Measurements from ENCODE around the gene SHC3.

The SHC3 gene

DNA sequence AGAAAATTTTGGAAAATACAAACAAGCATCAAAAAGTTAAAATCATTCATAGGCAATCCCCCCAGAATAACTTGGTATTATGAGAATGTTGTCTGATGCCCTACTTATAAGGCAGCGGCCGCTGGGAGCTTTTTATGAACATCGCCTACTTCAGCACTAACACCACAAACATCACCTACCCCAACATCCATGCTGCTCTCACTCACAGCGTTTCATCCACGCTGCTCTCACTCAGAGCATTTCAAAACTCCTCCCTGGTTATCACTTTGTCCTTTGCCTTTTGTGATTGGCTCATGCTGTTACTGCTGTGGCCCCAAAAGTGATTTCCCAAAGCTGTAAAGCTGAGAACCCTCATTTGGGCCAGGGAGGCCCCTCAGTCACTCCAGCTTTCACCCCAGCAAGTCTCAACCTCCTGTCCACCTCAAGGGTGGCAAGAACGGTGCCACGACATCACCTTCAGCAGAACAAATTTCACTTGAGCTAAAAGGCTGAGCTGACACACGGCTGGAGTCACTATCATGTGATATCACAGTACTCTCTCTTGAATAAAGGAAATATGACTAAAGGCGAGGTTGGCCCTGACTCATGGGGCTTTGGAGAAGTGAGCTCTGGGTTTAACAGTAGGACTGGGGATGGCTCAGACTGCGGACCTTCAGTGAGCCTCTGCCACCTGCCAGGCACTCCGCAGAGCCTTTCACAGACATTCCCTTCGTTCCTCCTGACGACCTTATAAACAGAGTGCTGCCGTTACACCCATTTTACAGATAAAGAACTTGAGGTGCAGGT is 25.2 kb downstream of the SHC3 start:
- no peak for DNase-seq

DNA sequence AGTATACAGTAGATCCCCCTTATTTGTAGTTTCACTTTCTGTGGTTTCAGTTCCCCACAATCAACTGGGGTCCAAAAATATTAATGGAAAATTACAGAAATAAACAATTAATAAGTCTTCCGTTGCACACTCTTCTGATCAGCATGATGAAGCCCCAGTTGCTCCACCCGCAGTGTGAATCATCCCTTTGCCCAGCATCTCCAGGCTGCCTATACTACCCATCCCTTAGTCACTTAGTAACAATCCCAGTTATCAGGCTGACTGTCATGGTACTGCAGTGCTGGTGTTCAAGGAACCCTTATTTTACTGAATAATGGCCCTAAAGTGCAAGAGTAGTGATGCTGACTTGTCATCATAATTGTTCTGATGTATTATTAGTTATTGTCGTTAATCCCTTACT is 28.9 kb downstream of the SHC3 start:
- no peak for DNase-seq

DNA sequence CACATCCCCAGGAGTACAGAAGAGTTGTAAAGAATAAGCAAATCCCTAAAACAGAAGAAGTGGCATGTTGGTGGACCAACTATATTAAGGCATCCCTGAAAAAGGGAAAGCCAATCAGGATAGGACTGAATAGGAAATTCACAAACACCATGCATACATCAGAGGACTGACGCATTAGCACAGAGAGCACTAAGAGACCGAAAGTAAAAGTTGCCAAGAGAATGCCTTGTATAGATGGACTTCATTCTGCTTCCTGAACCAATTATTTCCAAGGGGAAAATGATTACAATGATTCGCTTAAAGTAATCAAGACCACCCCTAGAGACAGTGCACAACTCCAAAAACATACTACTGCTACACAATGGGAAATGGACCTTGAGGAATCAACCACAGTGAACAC is 33.5 kb downstream of the SHC3 start:
- no peak for DNase-seq

DNA sequence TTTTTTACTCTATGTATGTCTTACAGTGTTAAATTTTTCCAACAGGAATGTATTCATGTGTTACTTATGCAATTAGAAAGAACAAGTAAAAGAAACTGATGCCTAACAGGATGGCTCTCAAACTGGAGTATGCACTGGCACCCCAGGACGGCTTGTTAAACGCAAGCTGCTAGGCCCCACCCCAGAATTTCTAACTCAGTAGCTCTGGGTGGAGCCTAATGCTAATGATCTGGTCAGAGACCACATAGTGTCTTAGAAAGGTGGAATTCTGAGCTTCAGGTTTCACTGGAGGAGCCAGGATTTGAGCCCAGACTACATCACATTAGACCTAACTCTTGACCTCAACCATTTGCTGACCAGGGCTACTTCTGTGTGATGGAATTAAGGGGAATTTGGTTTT is 34.4 kb downstream of the SHC3 start:
- no peak for DNase-seq

DNA sequence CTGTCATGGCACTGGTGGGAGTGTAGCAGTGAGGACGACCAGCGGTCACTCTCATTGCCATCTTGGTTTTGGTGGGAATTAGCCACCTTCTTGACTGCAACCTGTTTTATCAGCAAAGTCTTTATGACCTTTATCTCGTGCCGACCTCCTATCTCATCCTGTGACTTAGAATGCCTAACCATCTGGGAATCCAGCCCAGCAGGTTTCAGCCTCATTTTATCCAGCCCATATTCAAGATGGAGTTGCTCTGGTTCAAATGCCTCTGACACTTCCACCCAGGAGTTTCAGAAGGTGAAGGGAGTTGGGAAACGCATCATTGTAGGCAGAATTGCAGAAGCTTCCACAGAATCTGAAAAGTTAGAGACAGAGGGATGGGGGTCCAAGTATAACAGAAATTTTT is 35.4 kb downstream of the SHC3 start:
- no peak for DNase-seq

DNA sequence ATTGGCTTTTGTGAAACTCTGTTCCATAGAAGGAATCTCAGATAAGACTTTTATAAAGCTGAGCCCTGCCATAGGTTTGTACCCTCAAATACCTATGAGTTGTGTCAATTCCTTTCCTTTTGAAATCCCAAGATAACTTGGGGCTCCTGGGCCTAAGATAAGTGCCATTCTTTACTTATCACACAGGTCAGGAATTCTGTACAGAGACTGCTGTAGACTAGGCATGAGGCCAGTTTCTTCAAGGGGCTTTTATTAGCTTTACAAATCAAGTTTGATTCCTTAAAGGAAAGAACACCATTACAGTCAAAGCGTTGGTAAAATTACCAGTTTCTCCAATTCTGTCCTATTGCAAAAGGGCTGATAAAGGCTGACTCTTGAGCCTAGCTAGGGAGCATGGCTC is 39.2 kb downstream of the SHC3 start:
- no peak for DNase-seq

DNA sequence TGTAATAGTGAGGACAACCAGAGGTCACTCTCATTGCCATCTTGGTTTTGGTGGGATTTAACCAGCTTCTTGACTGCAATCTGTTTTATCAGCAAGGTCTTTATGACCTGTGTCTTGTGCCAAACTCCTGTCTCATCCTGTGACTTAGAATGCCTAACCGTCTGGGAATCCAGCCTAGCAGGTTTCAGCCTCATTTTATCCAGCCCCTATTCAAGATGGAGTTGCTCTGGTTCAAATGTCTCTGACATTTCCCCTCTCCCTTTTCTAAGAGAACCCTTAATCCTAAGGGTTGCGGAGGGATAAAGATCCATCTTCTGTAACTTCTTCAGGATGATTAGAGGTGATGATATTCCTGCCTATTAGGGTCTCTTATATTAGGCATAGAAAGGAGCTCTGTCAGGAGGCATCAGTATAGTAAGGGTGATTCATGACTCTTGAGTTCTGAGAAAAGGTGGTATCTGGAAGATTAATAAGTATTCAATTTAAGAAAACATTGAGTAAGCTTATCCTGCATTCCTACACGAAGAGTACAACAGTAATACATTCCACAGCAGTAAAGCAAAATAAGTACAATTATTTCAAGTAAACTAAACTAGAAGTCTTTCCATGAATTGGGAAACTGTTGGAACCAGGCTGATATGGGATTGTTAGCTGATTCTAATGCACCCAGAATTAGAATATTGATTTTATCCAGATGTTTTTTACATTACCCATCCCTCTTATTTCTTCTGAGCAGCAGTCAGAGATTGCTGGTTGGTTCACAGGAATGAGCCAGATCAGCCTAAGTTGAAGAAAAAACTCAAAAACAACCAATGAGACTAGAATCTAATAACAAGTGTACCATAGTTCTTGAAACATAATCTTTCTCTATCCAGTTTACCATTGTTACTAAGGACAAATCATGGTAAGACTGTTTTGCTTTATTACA is 39.9 kb downstream of the SHC3 start:
- DNase-seq = no peak

DNA sequence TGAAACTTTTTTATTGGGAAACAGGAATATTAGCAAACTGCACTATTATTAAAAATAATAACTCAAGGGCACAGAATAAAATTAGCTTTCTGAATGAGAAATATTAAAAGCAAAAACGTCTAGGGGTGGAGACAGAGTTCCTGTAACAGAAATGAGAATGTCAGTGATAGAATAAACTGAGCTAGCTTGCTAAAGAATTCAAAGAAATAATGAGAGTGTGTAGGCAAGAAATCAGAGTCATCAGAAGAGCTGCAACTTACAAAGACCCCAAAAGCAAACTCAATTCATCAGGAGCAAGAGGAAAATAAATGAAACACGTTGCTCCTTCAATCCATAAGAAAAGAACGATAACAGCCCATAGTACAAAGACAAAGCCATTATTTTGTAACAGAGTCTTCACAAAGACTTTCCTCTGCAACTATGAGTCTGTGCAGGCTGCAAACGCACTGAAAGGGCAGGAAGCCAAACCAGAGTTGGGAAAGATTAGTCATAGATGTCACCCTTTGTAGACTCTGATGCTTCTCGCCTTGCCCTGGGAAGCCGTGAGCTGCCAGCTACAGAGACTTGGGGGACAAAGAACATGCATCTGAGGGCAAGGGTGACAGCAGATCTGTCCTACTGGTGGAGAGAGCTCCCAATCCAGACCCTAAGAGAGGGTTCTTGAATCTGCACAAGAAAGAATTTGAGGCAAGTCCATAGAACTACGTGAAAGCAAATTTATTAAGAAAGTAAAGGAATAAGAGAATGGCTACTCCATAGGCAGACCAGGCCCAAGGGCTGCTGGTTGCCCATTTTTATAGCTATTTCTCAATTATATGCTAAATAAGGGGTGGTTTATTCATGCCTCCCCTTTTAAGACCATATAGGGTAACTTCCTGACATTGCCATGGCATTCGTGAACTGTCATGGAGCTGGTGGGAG is 40.8 kb downstream of the SHC3 start:
- DNase-seq = no peak

DNA sequence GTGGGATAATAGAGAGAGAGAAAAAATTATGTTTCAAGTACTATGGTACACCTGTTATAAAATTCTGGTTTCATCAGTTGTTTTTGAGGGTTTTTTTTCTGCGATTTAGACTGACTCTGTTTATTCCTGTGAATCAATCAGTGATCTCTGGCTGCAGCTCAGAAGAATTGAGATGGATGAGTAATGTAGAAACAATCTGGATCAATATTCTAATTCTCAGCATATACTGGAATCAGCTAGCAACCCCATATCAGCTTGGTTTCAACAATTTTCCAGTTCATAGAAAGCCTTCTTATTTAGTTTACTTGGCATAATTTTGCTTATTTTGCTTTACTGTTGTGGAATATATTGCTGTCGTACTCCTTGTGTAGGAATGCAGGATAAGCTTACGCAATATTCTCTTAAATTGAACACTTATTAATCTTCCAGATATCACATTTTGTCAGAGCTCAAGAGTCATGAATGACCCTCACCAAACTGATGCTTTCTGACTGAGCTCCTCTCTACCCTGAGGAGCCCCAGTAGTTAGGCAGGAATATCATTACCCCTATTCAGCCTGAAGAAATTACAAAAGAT is 42.9 kb downstream of the SHC3 start:
- DNase-seq = no peak

DNA sequence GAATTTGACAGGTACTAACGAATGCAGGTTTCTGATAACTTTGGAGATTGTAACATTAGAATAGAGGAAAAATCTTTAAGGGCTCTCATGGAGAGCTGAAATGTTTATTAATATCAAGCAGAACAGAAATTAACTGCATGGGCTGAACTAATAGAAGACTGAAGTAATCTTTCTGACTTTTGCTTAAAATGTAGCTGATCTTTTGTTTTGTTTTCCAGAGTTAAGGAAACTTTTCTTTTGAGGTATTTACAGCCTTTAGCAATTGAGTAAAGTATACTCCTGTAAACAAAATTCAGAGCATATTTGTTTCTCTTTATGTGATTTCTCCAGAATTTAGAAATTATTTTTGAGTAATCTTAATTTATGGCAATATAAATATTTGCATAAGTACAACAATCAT is 43.9 kb downstream of the SHC3 start:
- no peak for DNase-seq

DNA sequence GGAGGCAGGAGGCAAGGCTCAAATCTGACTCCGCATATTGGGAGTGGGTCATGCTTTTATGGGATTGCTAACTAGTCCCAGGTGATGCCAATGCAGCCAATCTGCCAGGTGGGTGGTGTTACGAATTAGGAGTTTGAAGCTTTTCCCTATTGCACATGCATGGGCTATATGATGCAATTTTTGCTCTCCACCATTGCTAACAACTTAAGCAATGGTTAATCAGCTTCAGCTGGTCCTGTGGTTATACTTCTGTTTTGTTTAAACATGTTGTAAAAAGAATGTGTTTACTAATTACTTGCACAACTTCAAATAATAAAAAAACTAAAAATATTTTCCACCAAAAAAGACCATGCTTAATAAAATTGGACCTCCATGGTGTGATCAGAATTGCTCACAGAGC is 55.7 kb downstream of the SHC3 start:
- DNase-seq = no peak

DNA sequence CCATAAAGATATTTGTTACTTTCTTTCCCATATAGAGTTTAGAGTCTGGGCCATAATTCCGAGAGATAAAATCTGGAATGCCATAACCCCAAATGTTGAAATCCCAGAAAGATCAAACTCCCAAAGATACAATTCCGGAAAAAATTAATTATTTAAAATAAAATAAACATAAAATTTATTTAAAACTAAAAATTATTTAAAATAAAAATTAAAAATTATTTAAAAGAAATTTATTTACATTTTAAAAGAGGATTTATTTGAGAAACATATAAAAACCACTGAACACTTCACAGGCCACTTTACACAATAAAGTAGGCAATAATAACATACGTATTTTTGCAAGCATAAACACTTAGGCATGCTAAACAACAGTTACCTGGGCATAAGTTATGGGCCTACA is 57.9 kb downstream of the SHC3 start:
- no peak for DNase-seq

DNA sequence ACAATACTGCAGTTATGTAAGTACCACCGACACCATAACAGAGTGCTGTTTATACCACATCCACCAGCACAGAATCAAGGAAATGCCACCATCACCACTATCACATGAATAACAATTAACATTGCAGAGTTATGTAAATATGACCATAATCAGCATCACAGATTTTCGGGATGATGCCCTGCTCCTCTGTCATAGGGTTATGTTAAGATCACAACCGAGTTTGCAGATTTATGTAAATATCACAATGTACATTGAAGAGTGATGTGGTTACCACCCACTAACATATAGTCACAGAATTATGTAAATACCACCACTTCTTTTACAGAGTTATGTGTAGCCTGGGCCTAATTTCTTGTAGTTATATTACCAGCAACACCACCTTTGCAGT is 61.8 kb downstream of the SHC3 start:
- DNase-seq = no peak

DNA sequence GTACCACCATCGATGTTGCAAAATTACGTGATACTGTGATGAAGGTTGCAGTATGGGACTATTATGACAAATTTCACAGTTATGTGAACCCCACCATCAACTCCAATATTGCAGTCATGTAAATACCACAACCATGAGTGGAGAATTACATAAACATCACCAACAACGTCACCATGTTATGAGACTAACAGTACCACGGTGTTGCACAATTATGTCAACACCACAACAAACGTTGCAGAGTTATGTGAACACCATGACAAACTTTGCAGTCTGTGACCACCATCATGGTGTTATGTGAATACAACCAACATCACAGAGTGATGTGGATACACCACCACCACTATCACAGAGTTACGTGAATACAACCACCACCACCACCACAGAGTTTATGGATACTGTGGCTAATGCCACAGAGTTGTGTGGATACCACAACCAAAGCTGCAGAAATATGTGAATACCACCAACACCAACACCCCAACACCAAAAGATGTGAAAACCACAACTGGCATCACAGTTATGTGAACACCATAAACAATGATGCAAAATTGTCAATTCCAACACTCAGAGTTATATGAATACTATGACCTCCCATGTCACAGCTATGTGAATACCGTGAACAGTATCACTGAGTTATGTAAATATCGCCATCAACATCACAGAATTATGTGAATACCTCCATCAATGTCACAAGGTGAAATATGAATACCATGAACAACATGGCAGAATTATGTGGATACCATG is 62.4 kb downstream of the SHC3 start:
- DNase-seq = no peak

DNA sequence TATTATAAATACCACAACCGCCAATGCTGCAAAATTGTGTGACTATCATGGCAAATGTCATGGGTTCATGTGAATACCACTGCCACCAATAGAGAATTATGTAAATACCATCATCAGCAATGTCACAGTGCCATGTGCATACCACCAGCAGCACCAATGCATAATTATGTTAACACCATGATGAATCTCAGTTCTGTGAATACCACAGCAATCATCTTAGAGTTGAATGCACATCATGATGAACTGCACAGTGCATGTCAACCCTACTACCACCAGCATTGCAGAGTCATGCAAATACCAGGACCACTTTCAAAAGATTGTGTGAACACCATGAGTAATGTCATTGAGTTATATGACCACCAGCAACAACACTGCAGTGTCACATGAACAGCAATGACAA is 63.2 kb downstream of the SHC3 start:
- no peak for DNase-seq

DNA sequence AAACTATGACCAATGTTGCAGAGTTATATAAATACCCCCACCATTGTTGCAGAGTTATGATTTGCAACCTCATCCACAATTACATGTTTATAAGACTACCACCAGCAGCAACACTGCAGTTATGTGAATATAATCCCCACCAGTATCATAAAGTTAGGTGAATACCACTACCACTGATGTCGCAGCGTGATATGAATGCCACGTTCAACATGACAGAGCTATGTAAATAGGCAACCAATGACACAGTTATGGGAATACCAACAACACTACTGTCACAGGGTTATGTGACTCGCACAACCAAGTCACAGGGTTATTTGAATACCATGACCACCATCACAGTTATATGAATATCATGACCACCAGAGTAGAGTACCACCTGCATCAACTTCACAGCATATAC is 63.9 kb downstream of the SHC3 start:
- DNase-seq = no peak

DNA sequence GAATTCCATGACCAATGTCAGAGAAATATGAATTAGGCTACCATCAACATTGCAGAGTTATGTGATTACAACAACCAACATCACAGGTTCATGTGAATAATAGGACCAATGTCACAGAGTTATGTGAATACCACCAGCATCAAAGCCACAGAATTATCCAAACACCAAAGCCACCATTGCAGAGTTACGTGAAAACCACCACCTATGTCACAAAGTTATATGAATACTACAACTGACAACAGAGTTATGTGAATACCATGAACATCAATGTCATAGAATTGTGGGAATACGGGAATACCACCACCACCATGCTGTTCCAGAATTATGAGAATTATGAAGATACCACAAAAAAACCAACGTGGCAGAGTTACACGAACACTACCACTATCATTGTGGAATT is 64.8 kb downstream of the SHC3 start:
- DNase-seq = no peak

DNA sequence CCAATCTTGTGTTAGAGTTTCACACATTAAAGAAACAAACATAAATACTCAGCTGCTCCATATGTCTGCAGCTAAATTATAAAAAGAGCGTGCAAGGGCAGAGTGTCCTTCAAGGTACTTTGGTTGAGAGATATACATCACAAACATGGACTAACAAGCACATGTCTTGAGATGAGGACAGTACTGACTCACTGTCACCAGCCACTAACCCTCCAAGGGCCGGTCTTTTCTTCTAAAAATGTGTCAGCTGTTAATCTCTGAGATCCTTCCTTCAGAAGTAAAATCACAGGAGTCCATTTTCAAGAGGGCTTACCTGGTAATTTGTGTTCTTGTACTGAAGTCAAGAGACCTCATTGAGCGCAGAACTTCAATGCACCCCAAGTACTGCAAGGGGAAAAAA is 66.4 kb downstream of the SHC3 start:
- no peak for DNase-seq

DNA sequence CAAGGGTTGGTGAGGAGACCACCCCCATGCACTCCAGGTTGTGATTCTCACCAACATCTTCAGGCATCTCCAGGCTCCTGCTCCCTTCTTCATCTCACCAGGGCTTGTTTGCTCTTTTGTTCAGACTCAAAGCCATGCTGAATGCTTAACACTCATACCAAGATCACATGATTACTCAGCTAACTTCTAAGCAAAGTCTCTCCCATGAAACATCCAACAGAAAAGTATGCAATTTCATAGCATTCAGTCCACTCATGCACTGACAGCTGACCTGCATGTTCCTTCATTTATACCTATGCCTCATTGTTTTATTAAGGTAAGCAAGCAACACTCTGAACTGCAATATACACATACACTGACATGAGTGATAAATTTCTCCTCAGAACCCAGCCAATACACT is 69.0 kb downstream of the SHC3 start:
- DNase-seq = no peak

DNA sequence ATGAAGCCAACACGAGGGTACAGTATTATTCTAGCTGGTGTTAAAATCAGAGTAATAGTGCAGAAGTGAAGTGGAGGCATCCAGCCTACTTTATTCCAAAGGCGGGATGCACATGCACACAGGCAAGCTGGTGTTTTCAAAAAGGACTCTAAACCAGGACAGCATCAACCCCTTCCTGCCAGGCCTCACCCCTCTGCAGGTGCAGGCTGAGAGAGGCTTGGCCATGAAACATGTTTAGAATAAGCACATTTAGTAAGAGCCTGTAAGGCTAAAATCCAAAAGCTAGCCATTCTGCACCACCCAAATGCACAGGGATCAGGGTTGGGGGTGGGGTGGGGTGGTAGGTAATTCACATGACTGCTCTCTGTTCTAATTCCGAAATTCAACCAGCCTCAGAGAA is 71.2 kb downstream of the SHC3 start:
- no peak for DNase-seq

DNA sequence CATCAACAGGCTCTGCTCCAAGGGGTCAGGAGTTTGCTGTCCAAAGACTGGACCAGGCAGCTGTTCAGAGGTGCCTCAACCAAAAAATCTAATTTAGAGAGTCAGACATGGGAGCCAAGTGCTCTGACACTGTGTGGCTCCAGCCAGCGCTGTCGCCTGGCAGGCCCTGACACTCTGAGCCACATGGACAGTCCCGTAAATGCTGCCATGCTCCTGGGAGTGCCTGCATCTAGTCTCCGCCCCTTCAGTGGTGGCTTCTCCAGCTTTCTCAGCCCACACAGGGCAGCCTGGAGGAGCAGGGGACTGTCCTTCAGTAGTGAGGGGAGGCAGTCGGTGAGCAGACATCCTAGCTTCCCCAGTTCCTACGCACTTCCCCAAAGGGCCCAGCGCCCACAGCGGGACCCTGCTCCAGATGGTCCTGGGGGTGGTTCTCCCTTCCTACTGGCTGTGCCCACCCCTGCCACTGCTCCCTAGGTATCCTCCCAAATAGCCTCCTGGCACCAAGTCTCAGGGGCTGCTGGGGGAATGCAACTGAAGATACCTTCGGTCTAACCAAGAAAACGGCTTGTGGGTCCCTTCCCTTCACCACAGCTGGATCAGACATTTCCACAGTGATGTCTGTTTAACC is 72.3 kb downstream of the SHC3 start:
- no peak for DNase-seq

DNA sequence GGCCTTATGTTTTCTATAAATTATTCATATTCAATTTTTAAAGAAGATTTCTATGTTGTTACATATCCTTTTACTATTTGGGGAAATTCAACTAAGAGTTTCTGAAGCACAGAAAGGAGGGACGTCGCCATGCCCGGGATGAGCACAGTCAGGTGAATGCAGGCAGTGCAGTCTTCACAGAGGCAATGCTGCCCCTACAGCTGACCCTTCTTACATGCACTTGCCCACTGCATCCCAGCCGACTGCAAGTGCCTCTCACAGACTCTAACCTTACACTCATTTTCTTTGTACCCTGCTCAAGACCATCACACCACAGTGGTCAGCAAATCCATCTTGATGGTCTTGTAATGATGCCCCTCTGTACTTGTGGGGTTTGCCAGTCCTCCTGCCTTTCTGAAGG is 73.8 kb downstream of the SHC3 start:
- DNase-seq = no peak
